HG03521 (cell line): Measurements from ENCODE around the gene BANP.
"Not testable (repeated sequence)": the region's sequence is repeated elsewhere in the genome, so short reads cannot be mapped to it uniquely, and the experiment has no call there.

Experiments
- ATAC-seq: cut with Tn5 transposase; IDR thresholded peaks from one replicate; pipeline ENCODE4 v1.9.1; 2021; ENCODE audit warnings: mild to moderate bottlenecking, moderate library complexity; ENCODE audit not compliant: unreplicated experiment

The BANP gene, protein sequence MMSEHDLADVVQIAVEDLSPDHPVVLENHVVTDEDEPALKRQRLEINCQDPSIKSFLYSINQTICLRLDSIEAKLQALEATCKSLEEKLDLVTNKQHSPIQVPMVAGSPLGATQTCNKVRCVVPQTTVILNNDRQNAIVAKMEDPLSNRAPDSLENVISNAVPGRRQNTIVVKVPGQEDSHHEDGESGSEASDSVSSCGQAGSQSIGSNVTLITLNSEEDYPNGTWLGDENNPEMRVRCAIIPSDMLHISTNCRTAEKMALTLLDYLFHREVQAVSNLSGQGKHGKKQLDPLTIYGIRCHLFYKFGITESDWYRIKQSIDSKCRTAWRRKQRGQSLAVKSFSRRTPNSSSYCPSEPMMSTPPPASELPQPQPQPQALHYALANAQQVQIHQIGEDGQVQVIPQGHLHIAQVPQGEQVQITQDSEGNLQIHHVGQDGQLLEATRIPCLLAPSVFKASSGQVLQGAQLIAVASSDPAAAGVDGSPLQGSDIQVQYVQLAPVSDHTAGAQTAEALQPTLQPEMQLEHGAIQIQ

DNA sequence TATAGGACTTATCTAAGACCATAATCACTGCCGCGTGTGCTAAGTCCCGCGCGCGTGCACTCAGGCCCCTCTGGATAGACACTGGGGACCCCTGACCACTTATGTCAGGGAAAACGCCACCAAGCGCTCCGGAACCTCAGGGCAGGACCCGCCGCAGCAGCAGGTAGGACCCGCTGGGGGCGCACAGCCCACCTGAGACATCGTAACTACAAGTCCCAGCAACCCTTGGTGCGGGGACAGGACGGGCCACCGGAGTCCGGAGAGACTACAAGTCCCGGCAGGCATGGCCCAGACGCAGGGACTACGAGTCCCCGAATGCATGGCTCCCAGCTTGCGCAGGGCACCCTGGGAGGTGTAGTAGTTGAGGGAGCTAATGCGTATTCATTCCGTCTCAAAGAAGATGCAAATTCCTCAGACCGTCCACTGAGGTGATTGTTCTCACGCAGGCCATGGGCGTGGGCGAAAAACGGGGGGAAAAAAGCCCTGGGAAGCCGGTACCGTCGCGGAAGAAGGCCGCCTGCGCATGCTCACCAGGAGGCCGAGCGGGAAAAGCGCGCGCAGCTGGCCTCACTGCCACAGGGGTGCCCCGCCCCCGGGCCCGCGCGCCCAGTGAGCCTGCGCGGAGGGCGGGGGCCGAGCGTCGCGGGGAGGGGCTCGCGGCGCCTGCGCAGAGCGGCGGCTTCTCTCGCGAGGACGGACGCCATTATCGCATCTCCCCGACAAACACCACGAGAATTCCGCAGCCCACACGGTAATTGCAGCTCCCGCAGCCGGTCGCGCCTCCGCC lies at the start of gene BANP:
BANP (plus strand) TSS at position 670 of the 787 bp plus-strand sequence. CDS start 23,682 bp downstream, outside the sequence.
- ATAC-seq, result peak; percentile 81

DNA sequence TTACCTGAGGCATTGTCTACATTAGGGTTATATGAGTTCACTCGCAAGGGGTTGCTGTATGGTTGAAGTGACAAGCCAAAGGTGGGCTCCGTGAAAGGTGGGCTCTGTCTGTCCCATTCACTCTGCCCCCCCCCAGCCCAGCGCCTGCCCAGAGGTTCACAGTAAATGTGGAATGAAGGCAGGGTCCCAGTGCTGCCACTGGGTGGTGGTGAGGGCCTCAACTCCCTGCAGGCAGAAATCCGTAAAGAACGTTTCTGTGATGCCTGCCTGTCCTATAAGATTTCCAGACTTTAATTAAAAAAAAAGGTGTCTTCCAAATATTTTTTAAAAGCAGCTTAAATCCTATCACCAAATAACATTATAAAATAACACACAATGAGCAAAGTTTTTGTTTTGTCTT lies 46.3 kb upstream of the BANP start:
- not testable (repeated sequence) for ATAC-seq

DNA sequence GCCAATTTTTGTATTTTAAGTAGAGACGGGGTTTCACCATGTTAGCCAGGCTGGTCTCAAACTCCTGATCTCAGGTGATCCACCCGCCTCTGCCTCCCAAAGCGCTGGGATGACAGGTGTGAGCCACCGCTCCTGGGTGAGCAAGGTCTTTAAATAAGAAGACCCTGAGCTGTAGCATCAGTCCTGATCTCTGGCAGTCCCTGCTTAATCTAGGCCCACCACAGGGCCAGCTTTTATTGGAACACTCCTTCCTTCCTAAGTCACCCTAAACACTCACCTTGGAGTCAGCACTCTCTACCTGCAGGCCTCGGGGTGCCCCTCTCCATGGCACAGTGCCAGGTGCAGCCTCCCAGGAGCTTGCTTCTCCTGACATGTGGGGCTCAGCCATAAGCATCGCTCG lies 45.7 kb upstream of the BANP start:
- not testable (repeated sequence) for ATAC-seq

DNA sequence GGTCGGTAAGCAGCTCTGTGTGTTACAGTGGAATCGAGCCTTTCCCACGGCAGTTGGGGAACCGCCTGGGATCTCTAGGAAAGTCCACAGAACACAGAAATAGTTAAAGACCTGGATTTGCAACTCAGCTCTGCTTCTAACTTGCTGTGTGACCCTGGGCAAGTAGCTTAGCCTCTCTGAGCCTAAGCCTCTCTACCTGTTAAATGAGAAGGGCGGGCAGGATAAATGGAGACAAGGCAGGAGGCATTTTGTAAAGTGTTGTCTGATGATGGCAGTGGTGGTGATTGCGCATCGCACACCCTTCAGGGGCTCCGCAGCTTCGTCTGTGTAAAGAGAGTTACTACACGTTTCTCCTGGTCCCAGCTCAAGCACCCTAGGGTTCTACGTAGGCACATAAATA lies 43.1 kb upstream of the BANP start:
- ATAC-seq, result not testable (repeated sequence)

DNA sequence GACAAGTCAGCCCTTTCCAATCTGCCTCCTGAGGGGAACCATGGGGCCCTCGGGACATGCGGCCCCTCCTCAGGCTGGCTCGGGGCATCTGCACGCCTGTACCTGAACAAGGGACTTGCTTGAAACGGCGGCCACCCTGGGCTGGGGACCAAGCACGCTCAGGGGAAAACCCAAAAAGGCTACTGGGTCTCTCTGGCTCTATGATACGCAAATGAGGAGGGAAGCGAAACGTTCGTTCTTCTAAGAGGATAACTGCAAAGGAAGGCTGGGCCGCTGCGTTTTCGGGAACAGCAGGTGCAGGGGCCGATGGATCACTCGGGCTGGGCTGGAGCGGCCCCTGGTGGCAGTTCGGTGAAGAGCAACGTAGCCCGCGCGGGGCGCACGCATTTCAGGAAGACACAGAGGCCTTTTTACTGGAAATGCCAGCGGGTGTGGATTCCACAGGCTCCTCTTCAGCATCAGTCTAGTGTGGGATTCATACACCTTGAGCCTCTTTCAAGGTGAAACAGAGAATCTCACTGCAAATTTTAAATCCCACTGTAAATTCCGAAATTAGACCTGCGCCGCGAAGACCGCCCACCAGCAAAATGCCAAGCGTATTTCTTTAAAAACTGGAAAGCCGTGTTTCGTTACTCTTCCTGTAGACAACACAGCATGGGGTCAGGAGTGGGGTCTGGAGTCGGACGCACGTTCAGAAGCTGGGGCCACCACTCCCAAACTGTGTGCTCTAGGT lies 41.9 kb upstream of the BANP start:
- peak; percentile 50 for ATAC-seq

DNA sequence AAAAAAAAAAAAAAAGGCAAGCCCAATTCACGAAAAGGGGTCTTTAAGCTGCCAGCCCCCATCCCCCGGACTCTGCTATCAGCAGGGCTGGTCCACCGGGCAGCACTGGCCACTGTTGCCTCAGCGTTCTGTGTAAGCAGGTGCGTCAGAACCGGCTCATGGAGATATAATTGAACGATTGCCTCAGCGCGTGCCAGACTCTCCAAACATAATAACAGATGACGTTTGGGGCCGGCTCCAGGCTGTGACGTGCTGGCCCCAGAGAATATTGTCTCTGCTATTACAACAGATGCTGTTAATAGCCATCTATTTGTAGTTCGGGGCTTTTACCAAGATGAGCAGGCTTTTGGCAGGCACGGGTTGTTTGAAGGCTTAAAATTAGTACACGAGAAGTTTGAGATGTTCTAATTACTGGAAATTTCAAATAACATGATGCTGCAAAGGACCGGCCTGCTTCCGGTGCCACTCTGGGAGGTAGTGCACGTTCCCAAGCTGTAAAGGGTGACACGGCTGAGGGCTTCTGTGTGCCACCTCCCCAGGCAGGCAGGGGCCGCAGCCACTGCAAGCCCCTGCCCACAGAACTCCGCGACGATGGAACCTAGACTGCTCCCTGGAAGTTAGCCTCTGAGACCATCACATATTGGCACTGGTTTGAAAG lies 40.0 kb upstream of the BANP start:
- not testable (repeated sequence) for ATAC-seq

DNA sequence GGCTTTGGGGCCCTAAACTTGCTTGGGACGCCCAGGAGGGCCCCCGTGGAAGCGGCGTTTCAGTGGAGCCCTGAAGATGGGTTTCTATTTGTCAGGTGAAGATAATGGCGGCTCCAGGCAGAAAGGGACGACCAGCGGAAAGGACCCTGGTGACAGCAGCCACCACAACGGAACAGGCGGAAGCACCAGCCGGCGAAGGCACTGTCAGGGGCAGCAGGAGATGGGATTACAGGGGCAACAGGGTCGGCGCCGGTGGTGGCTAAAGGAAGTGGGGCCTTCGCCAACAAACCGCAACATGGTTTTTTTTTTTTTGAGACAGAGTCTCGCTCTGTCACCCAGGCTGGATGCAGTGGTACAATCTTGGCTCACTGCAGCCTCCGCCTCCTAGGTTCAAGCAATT lies 38.5 kb upstream of the BANP start:
- not testable (repeated sequence) for ATAC-seq

DNA sequence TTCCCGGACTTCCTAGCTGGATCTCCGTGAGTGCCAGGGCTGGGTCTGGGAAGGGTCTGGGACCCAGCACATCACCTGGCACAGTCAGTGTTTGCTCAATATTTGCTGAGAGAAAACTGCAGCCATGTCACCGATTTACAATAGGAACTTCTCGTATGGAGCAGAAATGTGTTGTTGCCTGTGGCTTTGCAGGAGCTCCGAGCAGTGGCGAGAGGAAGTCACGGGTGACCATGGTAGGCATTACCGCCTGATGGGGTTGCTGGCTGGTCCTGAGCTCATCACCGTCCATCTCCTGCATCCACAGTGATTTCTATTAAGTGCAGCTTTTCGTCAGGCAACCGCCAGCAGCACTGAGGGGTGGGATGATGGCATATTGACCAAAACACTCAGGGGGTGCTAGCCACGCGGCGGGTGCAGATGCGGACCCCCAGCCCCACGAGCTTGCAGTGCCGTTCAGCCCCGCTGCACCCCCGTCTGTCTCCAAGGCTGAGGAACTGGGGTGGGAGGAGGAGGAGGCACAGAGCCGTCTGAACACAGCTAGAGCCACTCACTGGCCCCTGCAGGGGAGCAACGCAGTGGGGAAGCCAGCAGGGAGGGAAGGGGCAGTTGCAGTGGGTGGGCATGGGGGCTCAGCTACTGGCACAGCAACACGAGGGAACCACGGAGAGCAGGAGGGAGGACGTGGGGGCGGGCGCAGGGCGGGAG lies 37.1 kb upstream of the BANP start:
- ATAC-seq, result not testable (repeated sequence)

DNA sequence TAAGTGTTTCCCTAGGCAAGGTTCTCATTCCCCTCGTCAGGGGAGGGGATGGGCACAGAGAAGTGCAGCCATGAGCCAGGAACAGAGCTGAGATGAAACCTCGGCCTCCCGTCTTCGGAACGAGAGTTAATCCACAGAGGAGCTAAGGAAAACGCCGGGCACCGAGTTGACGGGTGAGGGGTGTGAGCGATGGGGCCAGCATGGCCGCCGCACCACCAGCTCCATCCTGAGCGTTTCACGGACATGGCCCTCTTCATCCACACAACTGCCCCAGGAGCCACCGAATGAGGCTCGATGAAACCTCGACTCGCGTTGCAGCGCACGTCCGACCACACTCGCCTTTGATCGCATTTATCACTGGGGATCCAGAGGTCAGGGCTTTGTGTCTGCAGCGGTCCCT lies 36.4 kb upstream of the BANP start:
- no peak for ATAC-seq

DNA sequence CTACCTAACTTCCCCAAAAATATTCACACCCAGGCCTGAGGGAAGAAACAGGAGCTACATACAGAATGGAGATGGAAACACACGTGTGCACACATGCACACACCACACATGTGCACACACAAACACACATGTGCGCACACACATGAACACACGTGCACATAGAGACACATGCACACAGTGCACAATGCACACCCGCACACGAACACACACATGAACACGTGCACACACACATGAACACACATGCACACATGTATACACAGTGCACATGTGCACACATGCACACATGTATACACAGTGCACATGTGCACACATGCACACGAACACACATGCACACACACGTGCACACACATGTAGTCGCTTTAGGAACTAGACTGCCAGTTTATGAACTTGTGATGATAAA lies 33.7 kb upstream of the BANP start:
- ATAC-seq, result no peak

DNA sequence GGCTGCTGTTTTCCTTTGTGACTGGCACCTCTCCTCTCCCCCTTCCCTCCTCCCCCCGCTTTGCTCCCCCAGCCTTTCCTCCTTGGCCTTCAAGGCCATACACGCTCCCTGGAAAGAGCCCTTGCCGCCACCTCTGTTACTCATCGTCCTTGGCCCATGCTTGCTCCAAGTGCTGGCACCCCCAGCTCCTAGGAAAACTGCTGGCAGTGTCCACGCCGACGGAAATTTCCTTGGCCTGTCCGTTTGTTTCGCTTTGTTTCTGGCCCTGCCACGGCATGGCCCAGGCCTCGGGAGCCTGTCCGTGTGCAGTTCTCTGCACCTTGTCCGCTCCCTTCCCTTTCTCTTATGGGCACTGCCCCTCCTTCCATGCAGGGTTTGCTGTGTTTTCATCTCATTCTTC lies 32.9 kb upstream of the BANP start:
- ATAC-seq, result no peak

DNA sequence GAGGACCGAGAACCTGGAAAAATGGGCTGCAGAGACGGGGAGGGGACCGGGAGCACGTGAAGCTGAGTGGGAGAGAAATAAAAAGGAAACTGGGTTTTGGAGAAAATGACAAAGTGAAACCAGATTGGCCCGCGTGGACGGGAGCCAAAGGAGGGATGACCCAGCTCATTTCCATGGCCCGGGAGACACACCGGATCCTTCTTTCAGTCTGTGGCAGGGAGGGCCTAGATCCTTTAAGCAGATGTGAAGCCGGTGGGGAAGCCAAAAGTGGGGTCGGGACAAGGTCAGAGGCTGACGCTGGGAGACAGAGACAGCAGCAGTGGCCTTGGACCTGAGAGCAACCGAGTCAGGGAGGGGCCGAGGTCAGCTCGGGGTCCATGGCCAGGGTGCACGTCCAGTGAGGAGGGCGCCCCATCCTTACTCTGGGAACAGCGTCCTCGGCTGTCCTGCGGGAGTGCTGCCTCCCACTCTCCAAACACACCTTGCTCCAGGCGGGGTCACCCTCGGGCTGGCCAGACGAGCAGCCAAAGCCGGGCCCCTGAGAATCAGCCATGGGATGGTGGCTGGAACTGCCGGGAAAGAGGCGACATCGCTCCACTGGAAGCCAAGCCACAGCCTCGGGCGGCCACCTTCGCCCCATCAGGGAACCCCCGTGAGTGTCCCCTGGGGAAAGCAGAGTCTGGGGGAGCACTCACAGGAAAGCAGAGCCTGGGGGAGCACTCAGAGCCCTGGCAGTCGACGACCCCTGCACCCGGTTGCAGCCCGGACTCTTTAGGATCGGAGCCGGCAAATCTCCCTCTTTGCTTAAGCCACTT lies 32.2 kb upstream of the BANP start:
- ATAC-seq, result no peak

DNA sequence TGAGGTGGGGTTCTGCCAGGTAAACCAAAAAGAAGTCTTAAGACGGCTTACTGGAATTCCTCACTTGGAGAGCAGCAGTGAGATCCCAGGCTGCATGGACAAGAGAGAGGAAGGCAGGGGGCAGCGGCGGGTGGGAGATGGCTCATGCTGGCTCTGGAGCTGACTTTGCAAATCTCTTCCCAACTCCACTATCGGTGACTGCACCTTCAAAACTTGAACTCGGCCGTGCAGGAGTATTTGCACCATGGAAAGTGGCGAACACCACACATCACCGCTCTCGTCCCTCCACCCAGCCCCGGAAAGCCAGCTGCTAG lies 31.6 kb upstream of the BANP start:
- no peak for ATAC-seq

DNA sequence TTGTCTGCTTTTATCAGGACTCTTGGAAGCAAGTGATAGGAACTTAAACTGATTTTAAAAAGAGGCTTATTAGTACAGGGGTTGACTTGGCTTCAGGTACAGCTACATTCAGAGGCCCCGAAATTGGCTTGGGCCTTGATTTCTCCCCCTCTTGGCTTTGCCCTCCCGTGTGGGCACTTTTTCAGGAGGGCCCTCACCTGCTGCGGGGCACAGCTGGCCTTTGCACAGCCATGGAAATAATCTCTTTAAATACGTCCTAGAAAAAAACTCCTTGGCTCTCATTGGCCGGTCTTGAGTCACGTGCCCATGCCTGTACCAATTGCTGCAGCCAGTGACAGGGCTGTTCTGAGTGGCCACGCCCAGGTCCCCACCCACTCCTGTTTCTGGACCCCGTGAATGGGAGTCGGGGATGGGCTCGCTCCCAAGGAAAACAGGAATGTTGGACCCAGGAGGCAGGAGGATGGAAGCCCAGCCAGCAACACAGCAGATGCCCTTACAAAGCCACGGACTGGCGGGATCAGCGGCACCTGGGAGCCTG lies 29.9 kb upstream of the BANP start:
- no peak for ATAC-seq

DNA sequence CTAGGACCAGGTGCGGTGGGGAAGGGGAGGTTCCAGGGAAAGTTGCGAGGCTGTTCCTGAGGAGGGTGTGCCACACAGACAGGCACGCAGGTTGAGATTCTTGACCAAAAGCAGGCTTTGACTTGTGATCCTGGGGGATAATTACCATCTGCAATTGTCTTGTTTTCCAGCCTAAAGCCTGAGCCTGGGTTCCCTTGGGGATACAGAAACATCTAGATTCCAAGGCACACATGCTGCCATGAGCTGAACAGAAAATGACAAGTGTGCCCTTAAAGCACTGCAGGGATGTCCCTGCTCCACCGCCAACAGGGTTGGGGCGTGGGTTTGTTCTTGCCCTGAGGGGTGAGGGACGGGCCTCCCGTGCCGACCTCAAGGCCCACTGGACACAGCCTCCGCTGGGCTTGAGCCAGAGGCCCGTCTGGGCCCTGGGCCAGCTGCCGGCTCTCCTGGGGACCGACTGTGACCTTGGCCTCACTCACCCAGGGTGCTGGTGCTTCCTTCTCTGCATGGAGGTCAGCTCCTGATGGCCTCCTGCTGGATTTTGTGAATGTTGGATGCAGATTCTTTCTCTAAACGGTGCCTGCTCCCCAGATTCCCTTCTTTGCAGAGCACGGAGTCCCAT lies 28.9 kb upstream of the BANP start:
- ATAC-seq, result no peak

DNA sequence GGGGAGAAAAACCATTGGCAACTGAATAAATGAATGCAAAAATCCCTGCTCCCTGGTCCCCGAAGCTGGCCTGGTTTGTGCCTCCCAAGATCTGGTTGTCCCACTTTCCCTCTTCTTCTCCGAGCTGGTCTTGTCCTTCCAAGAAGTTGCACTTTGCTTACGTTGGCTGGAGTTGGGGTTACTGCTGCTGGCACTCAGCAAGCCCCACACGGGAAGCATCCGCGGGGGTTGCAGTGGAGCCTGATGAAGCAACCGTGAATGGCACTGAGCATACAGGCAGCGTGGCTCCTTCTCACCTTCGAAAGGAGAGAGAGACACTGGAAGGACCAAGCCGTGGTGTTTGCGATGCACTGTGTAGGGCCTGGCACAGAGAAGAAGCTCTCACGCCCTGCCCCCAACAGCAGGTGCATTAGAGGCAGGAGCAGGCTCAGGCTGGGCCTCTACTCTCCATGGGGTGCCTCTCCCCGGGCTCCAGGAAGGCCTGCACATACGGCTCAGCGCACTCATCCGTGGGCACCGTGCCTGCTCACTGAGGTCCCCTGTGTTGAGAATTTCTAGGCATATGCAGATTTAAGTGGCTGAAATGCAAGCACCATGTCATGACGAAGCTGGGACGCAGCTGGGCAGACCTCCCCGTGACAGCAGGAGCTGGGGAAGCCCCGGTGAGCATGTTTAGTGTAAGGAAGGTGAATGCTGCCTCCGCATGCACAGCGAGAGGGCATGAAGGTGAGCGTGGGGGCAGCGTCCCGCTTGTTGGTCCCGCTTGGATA lies 27.0 kb upstream of the BANP start:
- ATAC-seq, result no peak

DNA sequence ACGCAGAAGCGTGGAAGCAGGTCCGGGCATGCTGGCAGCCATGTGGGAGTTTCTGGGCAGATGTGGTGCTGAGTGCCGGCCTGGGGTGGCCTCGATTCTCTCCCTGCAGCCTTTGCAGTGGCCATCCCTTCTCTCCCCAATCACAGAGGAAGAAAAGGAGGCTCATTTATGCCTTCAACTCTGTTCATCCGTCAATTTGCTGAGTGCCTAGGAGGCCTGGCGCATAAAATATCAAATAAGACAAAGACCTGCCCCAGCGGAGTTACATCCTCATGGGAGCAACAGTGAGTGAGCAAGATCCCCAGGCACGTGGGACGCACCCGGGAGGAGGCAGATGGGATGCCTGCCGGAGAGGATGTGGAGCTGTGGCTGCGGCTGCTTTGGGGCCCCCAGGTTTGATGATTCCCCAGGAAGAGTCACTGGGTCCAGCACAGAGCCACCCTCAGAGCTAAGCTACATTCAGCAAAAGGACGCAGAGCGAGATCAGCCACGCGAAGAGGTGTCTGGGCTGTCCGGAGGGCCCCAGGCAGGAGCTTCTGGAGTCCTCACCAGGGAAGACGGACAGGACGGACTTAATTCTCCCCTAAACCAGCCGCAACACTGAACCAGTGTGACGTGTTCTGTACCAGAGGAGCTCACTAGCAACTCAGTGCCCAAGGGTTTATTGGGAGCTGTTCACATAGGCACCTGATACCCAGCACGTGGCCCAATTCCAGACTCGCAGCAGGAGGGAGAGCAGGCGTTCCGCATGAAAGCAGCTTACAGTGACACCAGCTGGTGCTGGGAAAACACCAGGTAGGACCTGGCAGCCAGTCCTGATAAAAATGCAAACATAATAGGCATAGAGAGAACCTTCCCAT lies 26.2 kb upstream of the BANP start:
- ATAC-seq, result no peak
